Panc1 (cell line): ENCODE measurements around the gene SMCO1. TPM values are rescaled to one million over a fixed set of nuclear protein-coding genes. Genes with fewer than 3 reads are reported as not detected.

Source experiments
- ATAC-seq: fragments of 200-7000 bp; cut with Tn5 transposase; 2 replicates; pipeline ENCODE4 v1.9.1; 2020; ENCODE audit warnings: mild to moderate bottlenecking, moderate library complexity
- BruUV-seq: library from RNA; stranded (reverse); fragments of 400-500 nt; replicated peaks from 2 replicates; lab custom pipeline; 2021; lab: Mats Ljungman, UMichigan
- CTCF ChIA-PET: fragments of 300-600 bp; sonication (Branson Sonifier 250); formaldehyde crosslinking; loops from one replicate; lab custom pipeline; 2022; ENCODE audit warnings: antibody characterized with exemption; lab: Charles Lee
- POLR2A ChIA-PET: fragments of 300-600 bp; sonication (Branson Sonifier 250); formaldehyde crosslinking; loops from one replicate; lab custom pipeline; 2022; ENCODE audit warnings: antibody characterized with exemption; lab: Charles Lee
- DNase-seq: peaks from one replicate; pipeline ENCODE4 v3.0.0-alpha.2; 2010; ENCODE audit warnings: low read depth, low spot score
- H3K27ac ChIP-seq: 2 replicates; pipeline ENCODE4 v1.5.1; 2011; ENCODE audit warnings: mild to moderate bottlenecking, low read length, inconsistent platforms
- H3K27me3 ChIP-seq: fragments of 200-500 bp; sonication (Bioruptor generic); 2 replicates; pipeline ENCODE4 v1.6.0; 2014; ENCODE audit warnings: low read length, inconsistent platforms; ENCODE audit not compliant: control insufficient read depth, insufficient read depth
- H3K36me3 ChIP-seq: fragments of 200-500 bp; sonication (Bioruptor generic); 2 replicates; pipeline ENCODE4 v1.5.1; 2014; ENCODE audit warnings: inconsistent platforms, mild to moderate bottlenecking, low read length, moderate library complexity; ENCODE audit not compliant: control insufficient read depth, insufficient read depth
- H3K4me1 ChIP-seq: 2 replicates; pipeline ENCODE4 v1.5.1; 2011; ENCODE audit warnings: inconsistent platforms, mild to moderate bottlenecking, low read length, moderate library complexity; ENCODE audit not compliant: control insufficient read depth, insufficient read depth
- H3K4me3 ChIP-seq, 2 experiments: 2 replicates each; pipeline ENCODE4 v1.5.1; 2011 to 2012; ENCODE audit warnings: low read depth in 2 of 2, low read length in 2 of 2, mild to moderate bottlenecking in 2 of 2, inconsistent platforms in 1 of 2, moderate library complexity in 1 of 2
- H3K9me3 ChIP-seq: fragments of 200-500 bp; sonication (Bioruptor generic); 2 replicates; pipeline ENCODE4 v1.5.1; 2014; ENCODE audit warnings: low read depth, mild to moderate bottlenecking, inconsistent platforms, low read length, moderate library complexity; ENCODE audit not compliant: control insufficient read depth, insufficient read depth
- CTCF ChIP-seq: fragments of 450-650 bp; IDR thresholded peaks from 2 replicates; pipeline ENCODE4 v1.5.1; 2017; ENCODE audit warnings: mild to moderate bottlenecking
- POLR2AphosphoS5 ChIP-seq: IDR thresholded peaks from 2 replicates; pipeline ENCODE4 v1.6.1; 2012; ENCODE audit warnings: mild to moderate bottlenecking, low read depth, low read length, moderate library complexity
- SIN3A ChIP-seq: IDR thresholded peaks from 2 replicates; pipeline ENCODE4 v1.6.1; 2012; ENCODE audit warnings: low read depth, mild to moderate bottlenecking, low read length, moderate library complexity, borderline replicate concordance; ENCODE audit not compliant: insufficient read depth
- TCF7L2 ChIP-seq: IDR thresholded peaks from 2 replicates; pipeline ENCODE4 v1.6.1; 2011; ENCODE audit warnings: mild to moderate bottlenecking, low read depth, low read length, inconsistent platforms
- in situ Hi-C: cut with HindIII; loops from 2 replicates; pipeline ENCODE4 v1.10.0; 2016; ENCODE audit warnings: low sequenced_read_pairs, low pct_unique_long_range_greater_than_20kb
- intact Hi-C: fragments of 100-400 bp; cut with micrococcal nuclease; formaldehyde crosslinking; loops from one replicate; pipeline ENCODE4 v1.10.0; 2022; ENCODE audit not compliant: unreplicated experiment
- total RNA-seq: library from RNA; stranded (reverse); gene quantifications from one replicate; pipeline ENCODE4 v1.2.1, GENCODE V29; 2021; ENCODE audit not compliant: unreplicated experiment
- TF ChIP-seq, protein P1 (sequence below), 2 experiments: IDR thresholded peaks; 2 replicates each; pipeline ENCODE4 v1.6.1; 2011 to 2012; ENCODE audit warnings: low read depth in 2 of 2, control low read depth in 1 of 2, low read length in 1 of 2, mild to moderate bottlenecking in 1 of 2, moderate library complexity in 1 of 2; ENCODE audit not compliant: insufficient read depth in 1 of 2

The SMCO1 gene
- total RNA-seq, 1 experiment from 2014 or later: not detected

DNA sequence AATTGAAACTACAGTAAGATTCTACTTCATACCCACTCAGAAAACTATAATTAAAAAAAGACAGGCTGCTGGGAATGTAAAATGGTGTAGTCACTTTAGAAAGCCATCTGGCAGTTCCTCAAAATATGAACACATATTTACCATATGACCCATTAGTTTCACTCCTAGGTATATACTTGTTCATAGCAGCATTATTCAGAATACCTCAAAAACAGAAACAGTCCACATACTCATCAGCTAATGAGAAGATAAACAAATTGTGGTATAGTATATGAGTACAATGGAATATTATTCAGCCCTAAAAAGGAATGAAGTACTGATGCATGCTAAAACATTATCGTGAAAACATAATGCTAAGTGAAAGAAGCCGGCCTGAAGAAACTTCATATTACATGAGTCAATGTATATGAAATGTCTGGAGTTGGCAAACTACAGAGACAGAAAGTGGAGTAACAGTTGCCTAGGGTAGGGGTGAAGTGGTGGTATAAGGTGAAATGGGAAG lies 29.4 kb upstream of the SMCO1 start:
- CTCF ChIA-PET: no interaction called here
- H3K9me3 ChIP-seq: no peaks in the 10 kb centered on the region; the same call in 1 of the 2 replicates
- ATAC-seq: no peak
- intact Hi-C loops: no loop called here
- H3K27me3 ChIP-seq: no peaks in the 10 kb centered on the region
- H3K27ac ChIP-seq: no peak overlapping the region
- in situ Hi-C loops: no loop called here
- no peaks in the 10 kb centered on the region for H3K4me1 ChIP-seq
- DNase-seq: no peak
- TF ChIP-seq, protein P1, sequence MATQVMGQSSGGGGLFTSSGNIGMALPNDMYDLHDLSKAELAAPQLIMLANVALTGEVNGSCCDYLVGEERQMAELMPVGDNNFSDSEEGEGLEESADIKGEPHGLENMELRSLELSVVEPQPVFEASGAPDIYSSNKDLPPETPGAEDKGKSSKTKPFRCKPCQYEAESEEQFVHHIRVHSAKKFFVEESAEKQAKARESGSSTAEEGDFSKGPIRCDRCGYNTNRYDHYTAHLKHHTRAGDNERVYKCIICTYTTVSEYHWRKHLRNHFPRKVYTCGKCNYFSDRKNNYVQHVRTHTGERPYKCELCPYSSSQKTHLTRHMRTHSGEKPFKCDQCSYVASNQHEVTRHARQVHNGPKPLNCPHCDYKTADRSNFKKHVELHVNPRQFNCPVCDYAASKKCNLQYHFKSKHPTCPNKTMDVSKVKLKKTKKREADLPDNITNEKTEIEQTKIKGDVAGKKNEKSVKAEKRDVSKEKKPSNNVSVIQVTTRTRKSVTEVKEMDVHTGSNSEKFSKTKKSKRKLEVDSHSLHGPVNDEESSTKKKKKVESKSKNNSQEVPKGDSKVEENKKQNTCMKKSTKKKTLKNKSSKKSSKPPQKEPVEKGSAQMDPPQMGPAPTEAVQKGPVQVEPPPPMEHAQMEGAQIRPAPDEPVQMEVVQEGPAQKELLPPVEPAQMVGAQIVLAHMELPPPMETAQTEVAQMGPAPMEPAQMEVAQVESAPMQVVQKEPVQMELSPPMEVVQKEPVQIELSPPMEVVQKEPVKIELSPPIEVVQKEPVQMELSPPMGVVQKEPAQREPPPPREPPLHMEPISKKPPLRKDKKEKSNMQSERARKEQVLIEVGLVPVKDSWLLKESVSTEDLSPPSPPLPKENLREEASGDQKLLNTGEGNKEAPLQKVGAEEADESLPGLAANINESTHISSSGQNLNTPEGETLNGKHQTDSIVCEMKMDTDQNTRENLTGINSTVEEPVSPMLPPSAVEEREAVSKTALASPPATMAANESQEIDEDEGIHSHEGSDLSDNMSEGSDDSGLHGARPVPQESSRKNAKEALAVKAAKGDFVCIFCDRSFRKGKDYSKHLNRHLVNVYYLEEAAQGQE (IDR thresholded peaks at IDR 0.05; ENCODE audit: insufficient read depth in 1 of 2, low read depth in 2 of 2, low read length in 1 of 2): no peak
- no peak for TF ChIP-seq TCF7L2
- POLR2A ChIA-PET: interaction anchor here (0.7 kb wide), 1 partner anchor 463 kb away, joined by 3 read pairs; no protein-coding TSS in a partner anchor
- BruUV-seq: no TSS peak
- no peaks in the 10 kb centered on the region for H3K36me3 ChIP-seq
- no peak overlapping the region for H3K4me3 ChIP-seq

DNA sequence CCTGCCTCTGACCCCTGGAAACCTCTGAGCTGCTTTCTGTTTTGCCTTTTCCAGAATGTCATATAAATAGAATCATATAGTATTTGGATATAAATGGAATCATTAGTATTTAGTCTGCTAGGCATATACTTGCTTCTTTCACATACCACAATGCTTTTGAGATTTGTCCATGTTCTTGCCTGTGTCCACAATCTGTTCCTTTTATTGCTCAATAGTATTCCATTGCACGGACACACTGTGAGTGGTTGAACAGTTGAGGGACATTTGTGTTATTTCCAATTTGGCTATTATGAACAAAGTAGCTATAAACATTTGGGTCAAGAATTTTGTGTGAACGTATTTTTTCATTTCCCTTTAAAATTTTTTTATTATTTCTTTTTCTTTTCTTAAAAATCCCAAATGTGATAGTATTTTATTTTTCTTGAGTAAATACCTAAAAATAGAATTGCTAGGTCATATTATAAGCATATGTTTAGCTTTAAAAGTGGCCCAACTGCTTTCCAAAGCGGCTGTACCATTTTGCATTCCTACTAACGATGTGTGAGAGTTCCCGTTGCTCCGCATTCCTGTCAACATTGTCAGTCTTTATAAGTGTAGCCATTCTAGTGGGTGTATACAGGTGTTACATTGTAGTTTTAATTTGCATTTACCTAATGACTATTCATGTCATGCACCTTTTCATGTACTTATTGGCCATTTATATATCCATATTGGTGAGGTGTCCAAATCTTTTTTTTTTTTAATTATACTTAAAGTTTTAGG lies 26.7 kb upstream of the SMCO1 start:
- CTCF ChIA-PET: no interaction called here
- no peaks in the 10 kb centered on the region for H3K4me1 ChIP-seq

More for the DNA sequence above, 26.7 kb upstream of the SMCO1 start:
- intact Hi-C loops (no loop called here), in situ Hi-C loops (no loop called here)
- no TSS peak for BruUV-seq
- TF ChIP-seq SIN3A (no peak), POLR2AphosphoS5 (no peak), TCF7L2 (no peak), CTCF (no peak)
- TF ChIP-seq, protein P1 (IDR thresholded peaks at IDR 0.05; ENCODE audit: insufficient read depth in 1 of 2, low read depth in 2 of 2, low read length in 1 of 2): no peak
- DNase-seq (no peak), ATAC-seq (no peak)
- Histone ChIP-seq H3K27me3 (no peaks in the 10 kb centered on the region), H3K27ac (no peak overlapping the region), H3K9me3 (no peaks in the 10 kb centered on the region), H3K36me3 (no peaks in the 10 kb centered on the region), H3K4me3 (no peak overlapping the region)
- POLR2A ChIA-PET: interaction anchor here (0.7 kb wide), 1 partner anchor 442 kb away, joined by 3 read pairs; no protein-coding TSS in a partner anchor
